ENCODE data around the gene MCEMP1. TPM values are rescaled to one million over a fixed set of nuclear protein-coding genes. Genes with fewer than 3 reads are reported as not detected.

MCEMP1 gene
- total and polyA plus RNA-seq, 2 donors from 2014 or later = 0.28 to 0.38 TPM

- no peaks in the 10 kb centered on the region for H3K4me1 ChIP-seq (ENCODE audit: control insufficient read depth in 2 of 3, insufficient read depth in 2 of 3, low read depth in 1 of 3, low read length in 3 of 3)
- no peaks in the 10 kb centered on the region for H3K36me3 ChIP-seq (ENCODE audit: control insufficient read depth in 2 of 3, insufficient read depth in 3 of 3, low read length in 3 of 3)
- intact Hi-C loops (cut with DNase I) = no loop called here
- FAIRE-seq = no peak
- no peaks in the 10 kb centered on the region for H3K27me3 ChIP-seq (ENCODE audit: control insufficient read depth, insufficient read depth, low read length)
- peaks cover 0 to 3% (median 0%) of the 10 kb centered on the region in 3 donors for H3K9me3 ChIP-seq (ENCODE audit: control insufficient read depth in 2 of 3, insufficient read depth in 1 of 3, low read length in 3 of 3)
- H3K27ac ChIP-seq (ENCODE audit: low read depth in 2 of 2, low read length in 2 of 2) = no peak overlapping the region
- no peak overlapping the region for H3K4me3 ChIP-seq (ENCODE audit: low read length in 3 of 3)
- TF ChIP-seq CTCF (IDR thresholded peaks at IDR 0.05; ENCODE audit: borderline replicate concordance, extremely low read depth, insufficient read depth) = no peak
- H3K9ac ChIP-seq (ENCODE audit: low read length in 3 of 3) = no peak overlapping the region
- no peak for DNase-seq
These were observed 10.3 kb downstream of the MCEMP1 start for GRCh38 chr19:7687177-7687576.

GRCh38 chr19:7689165-7689564 is 12.3 kb downstream of the MCEMP1 start:
- FAIRE-seq (no peak), DNase-seq (no peak)
- intact Hi-C loops (cut with DNase I) = no loop called here
- Histone ChIP-seq H3K9ac (ENCODE audit: low read length in 3 of 3) (no peak overlapping the region), H3K27me3 (ENCODE audit: control insufficient read depth, insufficient read depth, low read length) (no peaks in the 10 kb centered on the region), H3K36me3 (ENCODE audit: control insufficient read depth in 2 of 3, insufficient read depth in 3 of 3, low read length in 3 of 3) (no peaks in the 10 kb centered on the region), H3K27ac (ENCODE audit: low read depth in 2 of 2, low read length in 2 of 2) (no peak overlapping the region), H3K4me1 (ENCODE audit: control insufficient read depth in 2 of 3, insufficient read depth in 2 of 3, low read depth in 1 of 3, low read length in 3 of 3) (no peaks in the 10 kb centered on the region), H3K9me3 (ENCODE audit: control insufficient read depth in 2 of 3, insufficient read depth in 1 of 3, low read length in 3 of 3) (peaks cover 0 to 3% (median 0%) of the 10 kb centered on the region in 3 donors), H3K4me3 (ENCODE audit: low read length in 3 of 3) (no peak overlapping the region)
- TF ChIP-seq CTCF (IDR thresholded peaks at IDR 0.05; ENCODE audit: borderline replicate concordance, extremely low read depth, insufficient read depth) = no peak

GRCh38 chr19:7690779-7691258 is 13.9 kb downstream of the MCEMP1 start:
- Histone ChIP-seq H3K4me3 (ENCODE audit: low read length in 3 of 3) (no peak overlapping the region), H3K9ac (ENCODE audit: low read length in 3 of 3) (no peak overlapping the region), H3K4me1 (ENCODE audit: control insufficient read depth in 2 of 3, insufficient read depth in 2 of 3, low read depth in 1 of 3, low read length in 3 of 3) (no peaks in the 10 kb centered on the region), H3K27me3 (ENCODE audit: control insufficient read depth, insufficient read depth, low read length) (no peaks in the 10 kb centered on the region), H3K36me3 (ENCODE audit: control insufficient read depth in 2 of 3, insufficient read depth in 3 of 3, low read length in 3 of 3) (no peaks in the 10 kb centered on the region), H3K27ac (ENCODE audit: low read depth in 2 of 2, low read length in 2 of 2) (no peak overlapping the region), H3K9me3 (ENCODE audit: control insufficient read depth in 2 of 3, insufficient read depth in 1 of 3, low read length in 3 of 3) (peaks cover 0 to 3% (median 0%) of the 10 kb centered on the region in 3 donors)
- TF ChIP-seq CTCF (IDR thresholded peaks at IDR 0.05; ENCODE audit: borderline replicate concordance, extremely low read depth, insufficient read depth) = no peak
- no peak for DNase-seq
- no peak for FAIRE-seq
- intact Hi-C loops (cut with DNase I) = no loop called here

- H3K4me1 ChIP-seq (ENCODE audit: control insufficient read depth in 2 of 3, insufficient read depth in 2 of 3, low read depth in 1 of 3, low read length in 3 of 3) = no peaks in the 10 kb centered on the region
- intact Hi-C loops (cut with DNase I) = no loop called here
- H3K9ac ChIP-seq (ENCODE audit: low read length in 3 of 3) = no peak overlapping the region
- no peak overlapping the region for H3K27ac ChIP-seq (ENCODE audit: low read depth in 2 of 2, low read length in 2 of 2)
- TF ChIP-seq CTCF (IDR thresholded peaks at IDR 0.05; ENCODE audit: borderline replicate concordance, extremely low read depth, insufficient read depth) = no peak
- H3K27me3 ChIP-seq (ENCODE audit: control insufficient read depth, insufficient read depth, low read length) = no peaks in the 10 kb centered on the region
- FAIRE-seq (no peak), DNase-seq (no peak)
- peaks cover 0 to 3% (median 0%) of the 10 kb centered on the region in 3 donors for H3K9me3 ChIP-seq (ENCODE audit: control insufficient read depth in 2 of 3, insufficient read depth in 1 of 3, low read length in 3 of 3)
- H3K36me3 ChIP-seq (ENCODE audit: control insufficient read depth in 2 of 3, insufficient read depth in 3 of 3, low read length in 3 of 3) = no peaks in the 10 kb centered on the region
- no peak overlapping the region for H3K4me3 ChIP-seq (ENCODE audit: low read length in 3 of 3)
These were observed 14.6 kb downstream of the MCEMP1 start for GRCh38 chr19:7691497-7691896.
